ENCODE measurements around the gene RDH11.

Gene RDH11

GRCh38 chr14:67650151-67650550 lies 45.4 kb downstream of the RDH11 start:
- DNase-seq (ENCODE audit: low read depth) = no peak
- TF ChIP-seq CTCF (conservative IDR thresholded peaks at IDR 0.05; ENCODE audit: low read depth, low read length) = no peak
- no peak overlapping the region for H3K4me3 ChIP-seq (ENCODE audit: low read depth, low read length)

- no peak overlapping the region for H3K4me3 ChIP-seq (ENCODE audit: low read depth, low read length)
- no peak for TF ChIP-seq CTCF (conservative IDR thresholded peaks at IDR 0.05; ENCODE audit: low read depth, low read length)
- DNase-seq (ENCODE audit: low read depth) = no peak
Measured at GRCh38 chr14:67646131-67646530, 49.4 kb downstream of the RDH11 start.

- DNase-seq (ENCODE audit: low read depth) = no peak
- H3K4me3 ChIP-seq (ENCODE audit: low read depth, low read length) = no peak overlapping the region
- no peak for TF ChIP-seq CTCF (conservative IDR thresholded peaks at IDR 0.05; ENCODE audit: low read depth, low read length)
Measured at GRCh38 chr14:67645414-67645813, 50.1 kb downstream of the RDH11 start.

- H3K4me3 ChIP-seq (ENCODE audit: low read depth, low read length) = no peak overlapping the region
- TF ChIP-seq CTCF (conservative IDR thresholded peaks at IDR 0.05; ENCODE audit: low read depth, low read length) = no peak
- peak; percentile 67 for DNase-seq (ENCODE audit: low read depth)
Measured at GRCh38 chr14:67644428-67644827, 51.1 kb downstream of the RDH11 start.

GRCh38 chr14:67643713-67644112 lies 51.9 kb downstream of the RDH11 start:
- no peak overlapping the region for H3K4me3 ChIP-seq (ENCODE audit: low read depth, low read length)
- no peak for TF ChIP-seq CTCF (conservative IDR thresholded peaks at IDR 0.05; ENCODE audit: low read depth, low read length)
- no peak for DNase-seq (ENCODE audit: low read depth)

- no peak overlapping the region for H3K4me3 ChIP-seq (ENCODE audit: low read depth, low read length)
- no peak for DNase-seq (ENCODE audit: low read depth)
- no peak for TF ChIP-seq CTCF (conservative IDR thresholded peaks at IDR 0.05; ENCODE audit: low read depth, low read length)
Measured at GRCh38 chr14:67641902-67642749, 53.4 kb downstream of the RDH11 start.

GRCh38 chr14:67641480-67641879 lies 54.1 kb downstream of the RDH11 start:
- H3K4me3 ChIP-seq (ENCODE audit: low read depth, low read length) = no peak overlapping the region
- DNase-seq (ENCODE audit: low read depth) = no peak
- no peak for TF ChIP-seq CTCF (conservative IDR thresholded peaks at IDR 0.05; ENCODE audit: low read depth, low read length)
